Activated T-helper 1 cell treated with anti-CD3 and anti-CD28 coated beads, Interleukin-2, amount 50 U/mL, for 16 hours (primary cell): ENCODE data around the gene ROBO2.

Experiments
- DNase-seq, 2 donors: peaks; one replicate each; pipeline ENCODE4 v3.0.0-alpha.2; 2020; ENCODE audit warnings: low read depth in 1 of 2, low spot score in 1 of 2

ROBO2 gene

DNA sequence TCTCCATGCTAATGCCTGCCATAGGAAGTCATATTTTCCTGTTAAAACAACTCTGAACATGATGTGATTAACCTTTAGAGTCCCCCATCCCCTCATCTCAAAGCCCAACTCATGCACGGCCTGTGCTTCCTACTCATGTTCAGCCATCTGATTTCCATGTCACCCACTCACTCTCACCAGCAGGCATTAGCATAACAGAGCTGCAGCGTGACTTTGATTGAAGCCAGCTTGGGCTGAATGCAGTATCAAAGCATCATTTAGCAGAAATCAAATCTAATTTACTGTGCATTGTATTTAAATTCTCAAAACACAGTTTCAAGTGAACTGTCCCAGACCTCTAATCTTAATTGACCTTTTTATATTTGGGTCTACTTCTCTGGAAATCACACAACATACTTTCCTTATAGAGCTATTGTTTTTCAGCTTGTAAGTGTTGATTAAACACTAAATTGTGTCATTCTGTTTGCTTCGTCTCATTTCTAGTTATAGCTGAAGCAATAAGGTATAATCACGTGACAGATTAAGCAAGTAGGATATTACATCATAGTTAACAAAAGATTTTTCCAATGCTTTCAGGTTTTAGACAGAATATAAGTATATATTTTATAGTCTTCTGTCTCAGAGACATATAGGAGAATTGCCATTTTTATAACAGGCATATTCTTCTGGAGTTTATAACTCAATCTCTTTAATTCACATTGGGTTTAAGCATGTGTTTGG lies 501.5 kb downstream of the ROBO2 start:
- DNase-seq = no peak

DNA sequence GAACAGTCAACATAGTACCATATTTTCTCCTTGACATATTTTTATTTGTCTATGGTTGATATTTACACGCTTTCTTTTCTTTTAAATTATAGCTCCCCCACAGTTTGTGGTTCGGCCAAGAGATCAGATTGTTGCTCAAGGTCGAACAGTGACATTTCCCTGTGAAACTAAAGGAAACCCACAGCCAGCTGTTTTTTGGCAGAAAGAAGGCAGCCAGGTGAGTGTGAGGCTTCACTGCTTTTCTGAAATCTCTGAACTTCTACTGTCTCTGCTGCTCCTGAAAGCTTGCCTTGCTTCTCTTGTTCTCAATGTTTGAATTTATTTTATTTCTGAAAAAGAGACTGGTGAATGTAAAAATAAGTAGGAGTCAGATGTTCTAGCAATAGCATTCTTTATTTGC lies 506.3 kb downstream of the ROBO2 start:
- DNase-seq = no peak

DNA sequence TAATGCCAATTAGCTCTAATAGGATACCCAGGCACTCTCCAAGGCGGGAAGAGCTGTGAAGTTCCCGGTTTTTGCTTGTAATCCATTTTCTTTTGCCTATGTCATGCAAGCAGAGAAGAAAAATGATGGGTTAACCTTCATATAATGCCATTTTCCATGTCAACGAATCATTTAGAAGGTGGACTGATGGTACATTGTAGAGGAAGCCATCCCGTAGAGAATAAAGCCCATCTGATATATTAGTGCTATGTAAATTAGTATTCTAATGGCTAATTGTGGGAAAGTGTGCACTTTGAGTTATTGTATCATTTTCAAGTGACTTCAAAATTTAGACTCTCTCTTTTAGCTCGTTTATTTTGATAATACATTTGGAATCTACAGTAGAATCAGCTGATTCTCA lies 509.1 kb downstream of the ROBO2 start:
- no peak for DNase-seq

DNA sequence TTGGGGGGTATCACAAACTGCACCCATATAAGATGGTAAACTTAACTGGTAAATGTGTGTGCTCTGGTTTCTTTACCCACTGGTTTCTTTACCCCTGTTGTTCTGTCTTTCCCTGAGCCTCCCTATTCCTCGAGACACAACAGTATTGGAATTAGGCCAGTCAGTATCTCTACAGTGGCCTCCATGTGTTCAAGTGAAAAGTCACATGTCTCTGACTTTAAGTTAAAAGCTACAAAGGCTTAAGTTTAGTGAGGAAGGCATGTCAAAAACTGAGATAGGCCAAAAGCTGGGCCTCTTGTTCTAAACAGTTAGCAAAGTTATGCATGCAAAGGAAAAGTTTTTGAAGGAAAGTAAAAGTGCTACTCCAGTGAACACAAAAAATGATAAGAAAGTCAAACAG lies 513.3 kb downstream of the ROBO2 start:
- DNase-seq = no peak

DNA sequence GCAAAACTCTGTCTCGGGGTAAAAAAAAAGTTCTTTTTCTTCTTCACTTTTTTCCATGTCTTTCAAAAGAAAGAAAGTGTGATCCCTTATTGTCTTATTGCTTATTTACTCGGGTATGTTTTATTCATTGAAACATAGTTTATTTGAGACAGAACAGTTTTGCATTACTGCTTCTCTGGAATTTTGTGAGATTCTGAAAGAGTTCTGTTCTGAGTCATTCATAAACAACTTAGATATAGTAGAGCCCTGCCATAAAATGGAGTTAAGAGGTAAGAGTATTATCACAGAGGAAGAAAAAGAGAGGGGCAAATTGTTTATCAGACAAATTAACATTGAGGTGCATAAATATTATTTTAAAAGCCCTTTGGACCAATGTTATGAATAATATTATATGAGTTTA lies 522.2 kb downstream of the ROBO2 start:
- DNase-seq = no peak

DNA sequence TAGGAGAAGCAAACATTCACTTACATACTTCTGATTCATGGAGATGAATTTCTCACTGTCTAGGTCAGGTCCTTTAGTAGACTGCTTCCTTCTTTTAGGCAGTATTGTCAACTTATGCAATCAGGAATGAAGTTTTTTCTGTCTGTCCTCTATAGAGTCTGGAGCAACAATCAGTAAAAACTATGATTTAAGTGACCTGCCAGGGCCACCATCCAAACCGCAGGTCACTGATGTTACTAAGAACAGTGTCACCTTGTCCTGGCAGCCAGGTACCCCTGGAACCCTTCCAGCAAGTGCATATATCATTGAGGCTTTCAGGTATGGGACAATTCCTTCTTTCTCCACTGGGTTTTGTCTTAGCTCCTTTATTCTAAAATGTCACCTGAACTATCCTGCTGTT lies 523.1 kb downstream of the ROBO2 start:
- no peak for DNase-seq

DNA sequence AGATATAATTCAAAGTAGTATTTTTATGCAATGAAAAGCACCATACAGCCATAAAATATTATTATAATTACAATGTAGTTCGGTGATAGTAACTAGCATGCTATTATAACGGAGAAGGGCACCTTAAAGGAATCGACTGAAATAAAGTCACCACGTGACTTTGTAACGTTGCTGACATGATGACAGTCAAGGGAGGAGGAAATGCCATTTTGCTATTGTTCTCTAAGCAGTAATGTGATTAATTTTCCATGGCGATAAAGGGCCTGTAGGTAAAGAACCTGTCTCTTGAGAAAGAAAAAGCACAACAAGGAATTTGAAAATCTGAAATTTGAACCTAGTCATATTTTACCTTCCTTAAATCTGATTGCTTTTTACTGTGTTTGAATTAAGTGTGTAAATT lies 526.2 kb downstream of the ROBO2 start:
- DNase-seq = no peak

DNA sequence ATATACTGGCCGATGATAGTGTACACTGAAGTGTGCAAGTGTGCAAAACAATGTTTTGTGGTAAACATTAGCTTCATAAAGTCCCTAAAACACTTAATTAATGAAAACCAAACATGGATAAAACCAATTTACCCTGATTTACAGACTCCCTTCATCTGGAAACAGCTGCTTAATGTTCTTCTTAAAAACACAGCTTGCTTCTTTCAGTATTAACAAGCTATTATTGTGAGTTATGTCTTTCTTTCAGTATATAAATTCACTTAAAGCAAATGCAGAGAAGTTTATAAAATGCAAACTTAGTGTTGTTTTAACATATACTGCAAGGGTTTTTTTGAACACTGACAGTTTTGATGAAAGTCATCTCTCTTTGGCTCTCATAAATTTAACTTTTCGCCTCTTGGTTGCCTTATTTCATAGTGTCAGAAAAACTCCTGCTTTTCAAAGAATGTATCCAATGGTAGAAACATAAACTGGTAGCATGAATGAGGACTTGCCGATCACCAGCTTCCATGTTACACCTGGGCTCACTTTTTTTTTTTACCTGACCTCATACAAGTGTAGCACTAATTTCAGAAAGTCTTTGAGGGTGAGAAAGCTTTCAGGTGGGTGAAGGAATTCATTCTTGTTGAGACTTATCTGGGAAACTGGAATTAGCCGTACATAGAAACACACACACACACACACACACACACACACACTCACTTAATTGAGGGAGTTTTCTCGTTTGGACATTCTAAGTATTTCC lies 532.2 kb downstream of the ROBO2 start:
- no peak for DNase-seq

DNA sequence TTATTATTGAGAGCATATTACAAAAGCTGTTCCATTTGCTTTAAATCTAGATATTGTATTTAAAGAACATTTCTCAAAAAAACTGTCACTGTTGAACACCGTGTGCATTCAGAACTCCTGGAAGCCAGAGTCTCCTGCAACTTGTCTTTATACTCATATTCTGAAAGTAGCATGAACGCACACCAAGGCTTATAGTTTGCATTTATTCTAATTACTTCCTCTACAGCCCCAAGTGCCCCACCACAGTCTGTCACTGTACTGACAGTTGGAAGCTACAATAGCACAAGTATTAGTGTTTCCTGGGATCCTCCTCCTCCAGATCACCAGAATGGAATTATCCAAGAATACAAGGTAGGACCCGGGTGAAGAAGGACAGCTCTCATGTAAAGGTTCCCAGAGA lies 537.4 kb downstream of the ROBO2 start:
- no peak for DNase-seq

DNA sequence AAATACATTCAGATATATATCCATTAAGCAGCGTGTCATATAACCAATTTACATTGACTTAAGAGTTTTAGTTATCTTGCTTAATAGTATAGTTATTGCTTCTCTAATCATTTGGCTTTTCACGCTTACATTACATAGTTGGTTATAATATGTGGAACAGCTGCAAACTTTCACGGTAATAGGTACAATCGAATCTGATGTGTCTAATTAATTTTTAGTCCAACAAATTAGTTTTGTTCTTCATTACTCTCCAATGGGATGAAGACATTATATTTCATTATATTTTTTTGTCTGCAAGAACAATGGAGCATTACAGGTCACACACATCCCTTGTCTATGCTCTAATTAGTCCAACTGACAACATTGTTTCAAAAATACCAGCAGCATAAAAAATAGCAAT lies 546.3 kb downstream of the ROBO2 start:
- DNase-seq = no peak

DNA sequence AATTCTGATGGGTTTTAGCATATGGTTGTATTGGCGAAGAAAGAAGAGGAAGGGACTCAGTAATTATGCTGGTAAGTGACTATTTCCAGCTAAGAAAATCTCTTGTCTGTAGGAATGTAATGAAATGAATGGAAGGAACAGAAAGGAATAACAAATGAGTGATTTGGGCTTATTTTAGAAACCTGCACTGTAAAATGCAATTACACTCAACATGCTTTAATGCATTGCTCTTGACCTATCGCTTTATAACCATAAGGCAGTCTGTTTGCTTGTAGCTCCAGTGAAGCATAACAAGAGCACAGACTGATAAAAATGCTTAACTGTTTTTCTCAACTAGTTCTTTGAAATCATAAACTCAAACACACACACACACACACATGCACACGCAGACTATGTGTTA lies 549.0 kb downstream of the ROBO2 start:
- DNase-seq = no peak

DNA sequence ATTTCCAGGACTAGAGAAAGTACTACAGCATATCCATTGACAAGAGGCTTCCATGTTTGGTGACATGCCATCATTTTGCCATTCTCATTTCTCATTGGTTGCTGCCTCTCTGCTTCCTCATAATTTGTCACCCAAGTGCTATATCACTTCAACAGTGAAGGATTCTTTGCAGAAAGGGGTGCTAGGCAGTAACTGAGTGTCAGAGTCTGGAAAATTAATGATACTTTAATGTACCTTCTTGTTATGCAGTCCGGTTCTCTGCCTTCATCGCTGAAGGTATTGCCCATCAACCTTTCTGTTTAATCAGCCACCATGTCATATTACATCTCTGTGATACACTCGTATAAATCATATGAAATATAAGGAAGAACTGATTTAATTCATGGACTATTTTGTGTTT lies 550.3 kb downstream of the ROBO2 start:
- DNase-seq = no peak

DNA sequence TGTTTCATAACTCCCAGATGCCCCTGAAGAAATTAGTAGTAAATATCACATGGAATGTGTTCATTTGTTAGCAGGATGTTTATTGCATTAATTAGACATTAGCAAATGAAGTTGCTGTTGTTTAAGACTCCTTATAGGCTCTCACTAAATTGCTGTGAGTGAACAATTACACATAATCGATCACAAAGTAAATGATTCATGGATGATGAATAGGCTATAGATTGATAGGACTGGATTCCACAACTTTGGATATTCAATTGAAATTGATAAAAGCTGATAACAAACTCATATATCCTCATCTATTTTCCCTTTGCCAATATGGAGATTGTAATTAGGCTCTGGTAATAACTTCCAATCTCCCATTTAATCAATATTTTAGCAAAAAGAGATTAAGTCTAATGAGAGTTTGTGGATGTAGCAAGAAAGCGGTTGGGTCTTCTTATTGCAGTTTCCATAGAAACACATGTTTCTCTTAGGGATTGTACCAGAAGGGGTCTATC lies 555.5 kb downstream of the ROBO2 start:
- DNase-seq = no peak

DNA sequence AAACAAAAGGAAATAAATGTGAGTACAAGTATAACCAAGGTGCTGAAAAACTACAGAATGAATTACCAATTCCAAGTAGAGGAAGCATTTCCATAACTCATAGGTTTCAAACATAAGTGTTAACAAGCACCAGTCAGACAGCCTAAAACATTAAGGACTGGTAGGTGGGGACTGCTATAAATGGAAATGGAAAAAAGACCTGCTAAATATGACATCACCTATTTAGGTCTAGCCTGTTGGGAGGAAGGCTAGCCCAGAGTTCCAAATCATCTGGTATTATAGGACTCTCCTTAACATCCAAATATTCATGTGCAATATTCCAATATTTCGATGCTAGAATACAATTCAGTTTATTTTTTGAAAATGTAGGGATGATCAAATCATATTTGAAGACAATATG lies 560.0 kb downstream of the ROBO2 start:
- no peak for DNase-seq

DNA sequence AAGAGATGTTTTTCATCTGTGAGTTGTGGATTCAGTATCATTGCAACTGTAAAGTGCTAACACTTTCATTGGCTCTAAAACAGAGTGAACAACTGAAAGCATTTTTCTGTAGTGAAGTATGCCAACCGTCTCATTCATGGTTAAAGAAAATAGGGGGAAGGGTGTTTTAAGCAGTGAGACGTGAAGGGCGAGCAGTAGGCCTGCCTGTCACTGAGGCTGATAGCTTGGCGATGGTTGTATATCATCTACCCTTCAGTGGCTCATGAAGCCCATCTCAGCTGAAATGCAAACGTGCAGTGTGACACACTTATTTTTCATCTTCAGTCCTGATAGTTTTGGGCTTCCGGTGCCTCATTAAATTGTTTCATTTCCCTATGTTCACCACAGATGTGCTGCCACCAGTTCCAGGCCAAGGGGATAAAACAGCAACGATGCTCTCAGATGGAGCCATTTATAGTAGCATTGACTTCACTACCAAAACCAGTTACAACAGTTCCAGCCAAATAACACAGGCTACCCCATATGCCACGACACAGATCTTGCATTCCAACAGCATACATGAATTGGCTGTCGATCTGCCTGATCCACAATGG lies 562.0 kb downstream of the ROBO2 start:
- no peak for DNase-seq

DNA sequence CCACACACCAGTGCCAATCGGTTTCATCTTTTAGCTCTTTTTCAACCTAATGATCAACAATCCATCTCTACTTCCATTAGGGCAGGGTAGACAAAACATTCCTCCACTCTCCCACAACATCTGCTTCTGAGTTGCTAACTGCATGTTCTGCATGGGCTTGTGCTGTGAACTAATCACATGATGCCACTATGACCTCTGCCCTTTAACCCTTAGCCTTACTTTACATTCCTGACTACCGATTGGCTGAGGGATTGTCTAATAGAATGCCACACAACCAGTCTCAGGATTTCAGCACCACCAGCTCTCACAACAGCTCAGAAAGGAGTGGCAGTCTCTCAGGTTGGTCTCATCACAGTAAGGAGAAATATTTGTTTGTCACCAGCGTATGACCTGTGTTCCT lies 562.8 kb downstream of the ROBO2 start:
- DNase-seq = no peak

DNA sequence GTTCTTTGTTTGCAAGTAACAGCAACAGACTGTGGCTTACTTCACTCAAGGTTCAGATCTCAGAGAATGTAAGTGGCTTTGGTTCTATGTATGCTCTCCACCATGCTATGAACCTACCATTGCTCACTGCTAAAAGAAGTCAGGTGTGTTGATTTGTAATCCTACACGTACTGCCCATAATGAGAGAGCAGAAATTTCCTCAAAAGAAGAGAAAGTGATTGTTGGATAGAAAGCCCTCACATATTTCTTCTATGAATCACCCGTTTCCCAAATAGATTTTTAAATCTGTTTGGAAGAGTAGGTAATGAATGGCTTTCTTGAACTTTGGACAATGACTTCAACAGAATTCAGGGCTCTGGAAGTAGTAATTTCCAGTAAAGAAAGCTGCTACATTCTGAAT lies 565.4 kb downstream of the ROBO2 start:
- no peak for DNase-seq

DNA sequence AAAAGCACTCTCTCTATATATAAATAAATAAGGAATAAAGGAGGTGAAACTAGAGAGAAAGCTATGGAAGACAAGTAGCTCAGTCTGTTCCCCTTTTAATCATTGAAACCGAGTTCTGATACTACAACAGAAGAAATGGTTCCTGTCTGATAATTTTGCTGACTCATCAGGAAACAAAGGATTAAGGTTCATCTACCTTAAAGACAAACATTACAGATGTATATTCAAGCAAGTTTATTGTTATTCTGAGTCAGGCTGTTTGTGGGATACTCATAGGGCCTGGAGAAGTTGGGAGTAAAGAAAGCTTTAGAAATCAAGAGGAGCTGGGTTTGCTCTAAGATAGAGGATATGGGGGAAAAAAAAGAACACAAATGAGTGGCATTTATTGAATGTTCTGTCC lies 566.0 kb downstream of the ROBO2 start:
- no peak for DNase-seq

DNA sequence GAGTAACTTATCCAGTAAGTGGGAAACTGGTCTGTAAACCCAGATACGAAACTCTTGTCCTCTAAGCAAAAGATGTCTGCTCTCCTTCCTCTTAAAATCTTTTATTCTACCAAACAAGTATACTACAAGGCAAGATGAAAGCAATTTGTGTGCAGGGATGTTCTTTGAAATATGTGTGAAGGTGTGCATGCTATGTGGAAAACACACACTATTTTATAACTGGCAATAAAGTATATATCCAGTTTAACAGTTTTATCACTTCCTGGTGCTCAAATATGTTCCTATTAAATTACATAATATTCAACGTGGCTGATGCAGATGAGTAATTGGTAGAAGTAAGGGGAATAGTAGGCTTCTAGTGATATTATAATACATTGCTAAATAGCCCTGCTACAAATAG lies 566.5 kb downstream of the ROBO2 start:
- DNase-seq = no peak

DNA sequence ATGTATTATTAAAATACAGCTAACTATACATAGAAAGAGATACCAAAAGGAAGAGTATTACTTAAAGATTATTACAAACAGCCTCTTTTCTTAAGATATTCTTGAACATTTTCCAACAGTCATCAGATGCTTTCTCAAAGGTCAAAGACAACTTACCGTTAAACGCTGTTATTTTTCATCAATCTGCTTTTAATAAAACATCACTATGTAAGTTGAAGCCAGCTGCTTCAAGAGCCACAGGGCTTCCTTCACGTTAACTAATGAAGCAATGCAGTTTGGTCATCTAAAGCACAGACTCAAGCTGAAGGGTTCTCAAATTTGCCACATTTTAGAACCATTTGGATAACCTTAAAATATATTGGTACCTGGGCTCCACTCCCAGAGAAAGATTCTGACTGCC lies 578.8 kb downstream of the ROBO2 start:
- DNase-seq = no peak

DNA sequence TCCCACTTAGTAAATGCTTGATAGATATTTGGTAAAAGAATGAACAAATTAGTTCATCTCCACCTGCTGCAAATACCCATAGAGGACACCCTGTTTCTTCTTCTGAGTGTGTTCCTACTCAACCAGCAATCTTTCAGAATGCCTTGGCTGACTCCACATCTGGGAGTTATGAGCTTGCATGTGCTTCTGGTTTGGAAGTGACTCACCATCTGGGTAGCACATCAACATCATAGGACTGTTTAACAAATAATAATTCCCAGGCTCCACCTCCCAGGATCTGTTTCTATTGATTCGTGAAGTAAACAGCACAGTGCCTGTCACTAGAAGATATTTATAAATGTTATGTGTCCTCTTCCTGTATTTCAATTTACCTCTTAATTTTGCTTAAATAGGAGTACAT lies 580.1 kb downstream of the ROBO2 start:
- no peak for DNase-seq

DNA sequence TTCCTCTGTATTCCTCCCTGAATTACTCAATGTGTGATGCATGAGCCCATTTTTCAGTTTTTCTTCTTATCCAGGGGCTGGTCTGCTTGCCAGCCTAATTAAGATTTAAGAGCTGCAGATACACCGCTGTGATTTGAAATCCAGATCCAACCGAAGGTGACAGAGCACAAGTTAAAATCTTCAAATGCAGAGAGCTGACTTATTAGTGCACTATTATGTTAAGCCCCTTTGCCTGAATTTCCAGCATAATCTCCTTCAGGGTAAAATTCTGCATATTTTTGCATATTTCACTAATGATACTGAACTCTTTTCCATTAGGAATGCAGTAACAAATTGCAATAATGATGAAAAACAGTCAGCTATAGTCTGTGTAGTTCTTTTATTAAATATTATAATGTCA lies 583.6 kb downstream of the ROBO2 start:
- no peak for DNase-seq
